ENCODE data around the gene AIDA.
"Not testable (repeated sequence)": the region's sequence is repeated elsewhere in the genome, so short reads cannot be mapped to it uniquely, and the experiment has no call there.

The AIDA gene

GRCh38 chr1:222712253-222713090 is at the start of gene AIDA, which contains the start of gene BROX:
AIDA (minus strand) TSS chr1:222712491; CDS start chr1:222712317, 174 bp downstream.
BROX (plus strand) TSS chr1:222712564; CDS start chr1:222715700, 3,136 bp downstream.
- FAIRE-seq = no peak

GRCh38 chr1:222761083-222761482 is 48.8 kb upstream of the AIDA start:
- no peak for FAIRE-seq

GRCh38 chr1:222759451-222760035 is 47.3 kb upstream of the AIDA start:
- no peak for FAIRE-seq

GRCh38 chr1:222757646-222758268 is 45.5 kb upstream of the AIDA start:
- no peak for FAIRE-seq

GRCh38 chr1:222754366-222755139 is 42.3 kb upstream of the AIDA start:
- no peak for FAIRE-seq

GRCh38 chr1:222751255-222751654 is 39.0 kb upstream of the AIDA start:
- FAIRE-seq = no peak

GRCh38 chr1:222750651-222751050 is 38.4 kb upstream of the AIDA start:
- no peak for FAIRE-seq

GRCh38 chr1:222749927-222750326 is 37.6 kb upstream of the AIDA start:
- no peak for FAIRE-seq

GRCh38 chr1:222741630-222742457 is 29.6 kb upstream of the AIDA start:
- not testable (repeated sequence) for FAIRE-seq

- FAIRE-seq = no peak
Measured at GRCh38 chr1:222739929-222740328, 27.6 kb upstream of the AIDA start.

GRCh38 chr1:222739465-222739864 is 27.2 kb upstream of the AIDA start:
- no peak for FAIRE-seq

- no peak for FAIRE-seq
Measured at GRCh38 chr1:222736972-222737371, 24.7 kb upstream of the AIDA start, which contains the start of gene FAM177B. FAM177B (plus strand) TSS chr1:222737202; CDS start chr1:222746546, 9,344 bp downstream.

GRCh38 chr1:222736470-222736869 is 24.2 kb upstream of the AIDA start:
- FAIRE-seq = no peak

- no peak for FAIRE-seq
Measured at GRCh38 chr1:222734740-222735139, 22.4 kb upstream of the AIDA start.

GRCh38 chr1:222732216-222733159 is 20.2 kb upstream of the AIDA start:
- FAIRE-seq = no peak

- no peak for FAIRE-seq
Measured at GRCh38 chr1:222730866-222731265, 18.6 kb upstream of the AIDA start.

GRCh38 chr1:222728746-222729145 is 16.5 kb upstream of the AIDA start:
- no peak for FAIRE-seq

- FAIRE-seq = no peak
Measured at GRCh38 chr1:222716393-222716792, 4.1 kb upstream of the AIDA start.

GRCh38 chr1:222713091-222713961 is 1.0 kb upstream of the AIDA start:
- peak; percentile 90 for FAIRE-seq
